ENCODE data around the gene ZNF726. TPM values are rescaled to one million over a fixed set of nuclear protein-coding genes. Genes with fewer than 3 reads are reported as not detected.
A peak's percentile ranks its signal among the peaks of the same experiment; 100 is the strongest.
"Not testable (repeated sequence)": the region's sequence is repeated elsewhere in the genome, so short reads cannot be mapped to it uniquely, and the experiment has no call there.

Gene ZNF726
- polyA plus RNA-seq (ENCODE audit: low read depth in 6 of 6), result 1 to 10 TPM; 2.3 to 4.0 (median 2.4) TPM

DNA sequence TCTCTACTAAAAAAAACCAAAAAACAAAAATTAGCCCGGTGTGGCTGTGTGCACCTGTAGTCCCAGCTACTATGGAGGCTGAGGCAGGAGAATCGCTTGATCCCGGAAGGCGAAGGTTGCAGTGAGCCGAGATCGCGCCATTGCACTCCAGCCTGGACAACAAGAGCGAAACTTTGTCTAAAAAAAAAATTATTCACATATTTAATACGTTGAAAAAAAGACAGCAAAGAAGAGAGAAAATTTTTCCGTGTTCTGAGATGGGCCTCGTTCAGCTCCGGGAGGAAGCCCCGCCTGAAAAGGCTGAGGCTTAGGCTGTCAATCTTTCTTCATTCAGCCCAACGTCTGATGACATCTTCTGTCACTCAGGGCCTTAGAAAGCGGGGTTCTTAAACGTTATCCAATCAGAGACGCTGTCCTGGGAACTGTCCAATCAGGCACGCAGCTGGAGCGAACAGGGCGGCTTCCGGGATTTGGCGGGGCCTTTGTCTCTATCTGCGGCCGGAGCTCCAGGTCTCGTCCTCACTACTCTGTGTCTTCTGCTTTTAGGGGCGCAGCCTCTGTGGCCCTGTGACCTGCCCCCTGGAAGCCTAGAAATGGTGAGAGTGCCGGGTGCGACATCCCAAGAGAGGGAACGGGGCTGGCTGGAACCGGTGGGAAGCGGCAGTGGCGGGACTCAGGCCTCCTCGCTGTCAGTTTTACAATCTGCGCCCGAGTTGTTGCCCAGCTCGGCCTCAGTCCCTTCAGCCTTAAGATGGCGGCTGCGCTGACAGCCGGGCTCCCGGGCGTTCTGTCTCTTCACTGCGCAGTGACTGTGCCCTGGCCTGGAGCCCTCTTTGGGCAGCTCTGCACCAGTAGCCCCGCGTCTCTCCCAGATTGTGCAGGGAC, at the start of gene ZNF726:
Gene ZNF726, plus strand, starts transcription at position 485 of the 885 bp plus-strand sequence. Its CDS starts 109 bp downstream, at position 594.
- H3K27me3 Mint-ChIP-seq, result no peaks in the 10 kb centered on the region
- ATAC-seq (ENCODE audit: low read depth in 2 of 2) (peak; percentile 95 to 98), DNase-seq (peak; percentile 87)
- H3K4me3 Mint-ChIP-seq, result peak within 1 kb of the TSS; percentile 89 to 98 (median 96)
- H3K4me1 Mint-ChIP-seq, result peaks cover 4 to 26% (median 11%) of the 10 kb centered on the region in 3 donors
- H3K27ac Mint-ChIP-seq, result peak within 1 kb of the TSS; percentile 84 to 95 (median 94)
- peaks cover 0 to 1% (median 0%) of the 10 kb centered on the region in 7 donors for H3K9me3 Mint-ChIP-seq
- H3K36me3 Mint-ChIP-seq, result peaks cover 0 to under 1% of the 10 kb centered on the region in 2 donors

DNA sequence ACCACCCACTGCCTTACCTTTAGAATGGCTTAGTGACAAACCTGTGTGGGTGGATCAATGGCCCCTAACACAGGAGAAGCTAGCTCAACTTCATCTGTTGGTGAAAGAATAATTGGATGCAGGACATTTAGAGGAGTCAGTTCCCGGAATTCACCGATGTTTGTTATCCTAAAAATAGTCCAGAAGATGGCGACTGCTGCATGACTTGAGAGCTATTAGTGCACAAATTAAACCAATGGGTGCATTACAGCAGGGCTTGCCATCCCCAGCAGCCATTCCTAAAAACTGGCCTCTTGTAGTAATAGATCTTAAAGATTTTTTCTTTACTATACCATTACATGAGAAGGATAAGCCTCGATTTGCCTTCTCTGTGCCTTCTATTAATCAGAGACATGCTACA, 46.8 kb upstream of the ZNF726 start:
- no peak for DNase-seq
- Mint-ChIP-seq H3K27me3 (no peaks in the 10 kb centered on the region), H3K4me3 (no peak overlapping the region), H3K27ac (no peak overlapping the region), H3K36me3 (peaks cover 0 to 8% of the 10 kb centered on the region in 2 donors), H3K4me1 (no peaks in the 10 kb centered on the region), H3K9me3 (peaks cover 11 to 54% (median 16%) of the 10 kb centered on the region in 7 donors)
- no peak for ATAC-seq (ENCODE audit: low read depth in 2 of 2)

GRCh38 chr19:23868630-23869029, 46.1 kb upstream of the ZNF726 start:
- Mint-ChIP-seq H3K27me3 (no peaks in the 10 kb centered on the region), H3K36me3 (peaks cover 0 to 8% of the 10 kb centered on the region in 2 donors), H3K27ac (no peak overlapping the region), H3K4me1 (no peaks in the 10 kb centered on the region), H3K9me3 (peaks cover 11 to 54% (median 16%) of the 10 kb centered on the region in 7 donors), H3K4me3 (no peak overlapping the region)
- ATAC-seq (ENCODE audit: low read depth in 2 of 2), result no peak
- DNase-seq, result no peak

GRCh38 chr19:23872282-23872919, 42.3 kb upstream of the ZNF726 start:
- Mint-ChIP-seq H3K4me1 (no peaks in the 10 kb centered on the region), H3K27ac (no peak overlapping the region), H3K4me3 (no peak overlapping the region), H3K27me3 (peaks cover 0 to 7% (median 5%) of the 10 kb centered on the region in 3 donors), H3K9me3 (peaks cover 6 to 30% (median 14%) of the 10 kb centered on the region in 7 donors), H3K36me3 (peaks cover 0 to 8% of the 10 kb centered on the region in 2 donors)
- DNase-seq, result no peak
- no peak for ATAC-seq (ENCODE audit: low read depth in 2 of 2)

- Mint-ChIP-seq H3K4me1 (peaks cover 0 to 1% (median 0%) of the 10 kb centered on the region in 3 donors), H3K9me3 (peaks cover 12 to 35% (median 26%) of the 10 kb centered on the region in 7 donors), H3K27ac (no peak overlapping the region), H3K27me3 (peaks cover 7 to 27% (median 26%) of the 10 kb centered on the region in 3 donors), H3K36me3 (peaks cover 3 to 37% of the 10 kb centered on the region in 2 donors), H3K4me3 (peak overlapping the region in 1 of 8 donors; percentile 49)
- no peak for ATAC-seq (ENCODE audit: low read depth in 2 of 2)
- no peak for DNase-seq
Observed at GRCh38 chr19:23876261-23876660, 38.4 kb upstream of the ZNF726 start.

DNA sequence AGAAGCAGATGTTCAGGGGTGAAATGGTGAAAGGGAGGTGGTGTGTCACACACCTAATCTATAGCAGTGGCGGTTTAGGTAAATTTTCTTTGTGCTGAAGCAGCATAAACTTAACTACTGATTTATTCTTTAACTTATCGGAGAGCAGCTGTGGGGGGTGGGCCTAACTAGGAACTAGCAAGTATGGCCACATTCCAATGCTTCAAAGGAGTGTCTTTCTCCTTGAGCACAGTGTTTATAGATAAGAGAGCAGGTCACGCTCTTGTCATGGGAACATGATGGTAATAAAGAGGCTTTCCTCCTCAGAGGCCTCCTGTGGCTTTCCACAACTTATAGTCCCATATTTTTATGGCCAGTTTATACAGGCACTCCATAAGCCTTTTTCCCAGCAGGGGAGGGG, 37.9 kb upstream of the ZNF726 start:
- Mint-ChIP-seq H3K4me3 (peak overlapping the region in 1 of 8 donors; percentile 49), H3K9me3 (peaks cover 10 to 39% (median 28%) of the 10 kb centered on the region in 7 donors), H3K27me3 (peaks cover 7 to 27% (median 26%) of the 10 kb centered on the region in 3 donors), H3K36me3 (peaks cover 3 to 41% of the 10 kb centered on the region in 2 donors)
- DNase-seq; H3K27ac Mint-ChIP-seq; H3K4me1 Mint-ChIP-seq; ATAC-seq (ENCODE audit: low read depth in 2 of 2): not testable (repeated sequence)

GRCh38 chr19:23882493-23882892, 32.2 kb upstream of the ZNF726 start:
- Mint-ChIP-seq H3K36me3 (peaks cover 6 to 43% of the 10 kb centered on the region in 2 donors), H3K4me1 (peaks cover 0 to 1% (median 0%) of the 10 kb centered on the region in 3 donors), H3K27me3 (peaks cover 0 to 27% (median 21%) of the 10 kb centered on the region in 3 donors), H3K27ac (no peak overlapping the region), H3K9me3 (peaks cover 15 to 56% (median 40%) of the 10 kb centered on the region in 7 donors), H3K4me3 (no peak overlapping the region)
- ATAC-seq (ENCODE audit: low read depth in 2 of 2), result peak in 1 of 2 donors; percentile 58
- no peak for DNase-seq

- H3K36me3 Mint-ChIP-seq, result peaks cover 3 to 26% of the 10 kb centered on the region in 2 donors
- peaks cover 15 to 52% (median 31%) of the 10 kb centered on the region in 7 donors for H3K9me3 Mint-ChIP-seq
- H3K4me1 Mint-ChIP-seq, result peaks cover 0 to 1% (median 0%) of the 10 kb centered on the region in 3 donors
- H3K27ac Mint-ChIP-seq, result no peak overlapping the region
- ATAC-seq (ENCODE audit: low read depth in 2 of 2), result no peak
- no peak for DNase-seq
- H3K4me3 Mint-ChIP-seq, result no peak overlapping the region
- H3K27me3 Mint-ChIP-seq, result peaks cover 0 to 10% (median 5%) of the 10 kb centered on the region in 3 donors
Observed at GRCh38 chr19:23884363-23884762, 30.3 kb upstream of the ZNF726 start.

DNA sequence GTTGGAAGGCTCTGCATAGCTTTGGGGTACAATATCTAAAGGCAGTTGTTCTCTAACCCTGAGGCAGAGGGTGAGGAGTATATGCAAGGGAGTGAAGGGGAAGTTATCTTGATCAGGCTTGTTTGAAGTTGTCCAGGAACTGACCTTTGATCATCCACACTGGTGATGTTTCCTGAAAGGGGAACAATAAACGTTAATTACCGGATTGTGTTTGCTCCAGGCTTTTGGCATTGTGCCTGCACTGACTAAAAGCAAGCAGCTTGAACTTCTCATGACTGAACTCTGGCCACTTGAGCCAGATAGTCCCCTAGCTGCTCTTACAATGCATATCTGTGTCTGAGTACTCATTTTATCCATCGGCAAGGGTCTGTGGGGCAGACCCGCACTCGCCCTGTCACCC, 27.0 kb upstream of the ZNF726 start:
- no peaks in the 10 kb centered on the region for H3K4me1 Mint-ChIP-seq
- no peaks in the 10 kb centered on the region for H3K27me3 Mint-ChIP-seq
- no peak overlapping the region for H3K4me3 Mint-ChIP-seq
- H3K36me3 Mint-ChIP-seq, result peaks cover 0 to 3% of the 10 kb centered on the region in 2 donors
- peaks cover 5 to 46% (median 25%) of the 10 kb centered on the region in 7 donors for H3K9me3 Mint-ChIP-seq
- H3K27ac Mint-ChIP-seq, result no peak overlapping the region
- ATAC-seq (ENCODE audit: low read depth in 2 of 2), result no peak
- DNase-seq, result no peak

DNA sequence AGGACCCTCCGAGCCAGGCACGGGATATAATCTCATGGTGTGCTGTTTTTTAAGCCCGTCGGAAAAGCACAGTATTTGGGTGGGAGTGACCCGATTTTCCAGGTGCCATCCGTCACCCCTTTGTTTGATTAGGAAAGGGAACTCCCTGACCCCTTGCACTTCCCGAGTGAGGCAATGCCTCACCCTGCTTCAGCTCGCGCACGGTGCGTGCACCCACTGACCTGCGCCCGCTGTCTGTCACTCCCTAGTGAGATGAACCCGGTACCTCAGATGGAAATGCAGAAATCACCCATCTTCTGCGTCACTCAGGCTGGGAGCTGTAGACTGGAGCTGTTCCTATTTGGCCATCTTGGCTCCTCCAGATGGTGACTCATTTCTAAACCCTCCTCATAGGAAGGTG, 18.6 kb upstream of the ZNF726 start:
- not testable (repeated sequence) for H3K4me1 Mint-ChIP-seq; ATAC-seq (ENCODE audit: low read depth in 2 of 2); H3K36me3 Mint-ChIP-seq; DNase-seq; H3K27me3 Mint-ChIP-seq; H3K27ac Mint-ChIP-seq; H3K4me3 Mint-ChIP-seq
- peaks cover 0 to 19% (median 14%) of the 10 kb centered on the region in 7 donors for H3K9me3 Mint-ChIP-seq

- Mint-ChIP-seq H3K27me3 (no peaks in the 10 kb centered on the region), H3K4me1 (no peaks in the 10 kb centered on the region), H3K27ac (no peak overlapping the region), H3K36me3 (no peaks in the 10 kb centered on the region), H3K9me3 (peaks cover 0 to 26% (median 11%) of the 10 kb centered on the region in 7 donors), H3K4me3 (no peak overlapping the region)
- ATAC-seq (ENCODE audit: low read depth in 2 of 2) (no peak), DNase-seq (no peak)
Observed at GRCh38 chr19:23896912-23897311, 17.8 kb upstream of the ZNF726 start.

- DNase-seq, result no peak
- Mint-ChIP-seq H3K27ac (no peak overlapping the region), H3K4me1 (no peaks in the 10 kb centered on the region), H3K9me3 (peaks cover 15 to 61% (median 29%) of the 10 kb centered on the region in 7 donors), H3K36me3 (peaks cover 9 to 11% of the 10 kb centered on the region in 2 donors), H3K27me3 (peaks cover 0 to 6% (median 0%) of the 10 kb centered on the region in 3 donors), H3K4me3 (no peak overlapping the region)
- no peak for ATAC-seq (ENCODE audit: low read depth in 2 of 2)
Observed at GRCh38 chr19:23901360-23901759, 13.3 kb upstream of the ZNF726 start.

- Mint-ChIP-seq H3K4me1 (no peaks in the 10 kb centered on the region), H3K27ac (no peak overlapping the region), H3K4me3 (no peak overlapping the region), H3K27me3 (peaks cover 0 to 16% (median 0%) of the 10 kb centered on the region in 3 donors), H3K9me3 (peaks cover 18 to 56% (median 29%) of the 10 kb centered on the region in 7 donors), H3K36me3 (peaks cover 15 to 27% of the 10 kb centered on the region in 2 donors)
- ATAC-seq (ENCODE audit: low read depth in 2 of 2), result no peak
- no peak for DNase-seq
Observed at GRCh38 chr19:23904406-23904805, 10.3 kb upstream of the ZNF726 start.
